Mucosa of stomach (tissue), 1 donor: Measurements from ENCODE around the gene RAPGEF1.
"Not testable (repeated sequence)": the region's sequence is repeated elsewhere in the genome, so short reads cannot be mapped to it uniquely, and the experiment has no call there.

Source experiments
- H3K27me3 ChIP-seq: one replicate; pipeline ENCODE4 v1.7.0; 2013; ENCODE audit warnings: mild to moderate bottlenecking, low read length; ENCODE audit not compliant: control insufficient read depth, insufficient read depth
- H3K36me3 ChIP-seq: one replicate; pipeline ENCODE4 v1.7.0; 2013; ENCODE audit warnings: low read length; ENCODE audit not compliant: control insufficient read depth, insufficient read depth
- H3K4me1 ChIP-seq: one replicate; pipeline ENCODE4 v1.7.0; 2013; ENCODE audit warnings: mild to moderate bottlenecking, low read length; ENCODE audit not compliant: control insufficient read depth, insufficient read depth
- H3K4me3 ChIP-seq: one replicate; pipeline ENCODE4 v1.7.0; 2013; ENCODE audit warnings: low read length
- H3K9ac ChIP-seq: one replicate; pipeline ENCODE4 v1.7.0; 2013; ENCODE audit warnings: mild to moderate bottlenecking, low read length, moderate library complexity
- H3K9me3 ChIP-seq: one replicate; pipeline ENCODE4 v1.7.0; 2013; ENCODE audit warnings: mild to moderate bottlenecking, low read length, moderate library complexity; ENCODE audit not compliant: control insufficient read depth
- donor health status: Pancreatic carcinoma.

RAPGEF1 gene

GRCh38 chr9:131764568-131764967 is 24.7 kb upstream of the RAPGEF1 start:
- Histone ChIP-seq H3K9me3 (no peaks in the 10 kb centered on the region), H3K4me3 (no peak overlapping the region), H3K9ac (no peak overlapping the region), H3K4me1 (no peaks in the 10 kb centered on the region), H3K27me3 (peaks cover 3% of the 10 kb centered on the region), H3K36me3 (no peaks in the 10 kb centered on the region)

GRCh38 chr9:131762356-131762932 is 22.6 kb upstream of the RAPGEF1 start:
- Histone ChIP-seq H3K27me3 (peaks cover 3% of the 10 kb centered on the region), H3K9ac (no peak overlapping the region), H3K9me3 (no peaks in the 10 kb centered on the region), H3K4me3 (no peak overlapping the region), H3K36me3 (no peaks in the 10 kb centered on the region), H3K4me1 (no peaks in the 10 kb centered on the region)

- Histone ChIP-seq H3K9ac (no peak overlapping the region), H3K9me3 (no peaks in the 10 kb centered on the region), H3K36me3 (no peaks in the 10 kb centered on the region), H3K27me3 (peaks cover 8% of the 10 kb centered on the region), H3K4me3 (no peak overlapping the region), H3K4me1 (no peaks in the 10 kb centered on the region)
These were observed 19.3 kb upstream of the RAPGEF1 start for GRCh38 chr9:131759017-131759647.

- Histone ChIP-seq H3K9me3 (no peaks in the 10 kb centered on the region), H3K4me1 (no peaks in the 10 kb centered on the region), H3K4me3 (no peak overlapping the region), H3K27me3 (peaks cover 8% of the 10 kb centered on the region), H3K9ac (no peak overlapping the region), H3K36me3 (no peaks in the 10 kb centered on the region)
These were observed 17.7 kb upstream of the RAPGEF1 start for GRCh38 chr9:131757549-131757948.

GRCh38 chr9:131755541-131756198 is 15.8 kb upstream of the RAPGEF1 start:
- Histone ChIP-seq H3K9ac (no peak overlapping the region), H3K4me3 (no peak overlapping the region), H3K4me1 (no peaks in the 10 kb centered on the region), H3K27me3 (peaks cover 8% of the 10 kb centered on the region), H3K36me3 (no peaks in the 10 kb centered on the region), H3K9me3 (no peaks in the 10 kb centered on the region)

- Histone ChIP-seq H3K27me3 (peaks cover 10% of the 10 kb centered on the region), H3K4me1 (no peaks in the 10 kb centered on the region), H3K36me3 (no peaks in the 10 kb centered on the region), H3K4me3 (no peak overlapping the region), H3K9me3 (no peaks in the 10 kb centered on the region), H3K9ac (no peak overlapping the region)
These were observed 15.0 kb upstream of the RAPGEF1 start for GRCh38 chr9:131754846-131755245.

- not testable (repeated sequence) for H3K36me3 ChIP-seq, H3K9me3 ChIP-seq, H3K4me1 ChIP-seq, H3K4me3 ChIP-seq, H3K9ac ChIP-seq
- H3K27me3 ChIP-seq = peaks cover 10% of the 10 kb centered on the region
These were observed 13.9 kb upstream of the RAPGEF1 start for GRCh38 chr9:131753751-131754150.

- H3K9me3 ChIP-seq = no peaks in the 10 kb centered on the region
- no peaks in the 10 kb centered on the region for H3K4me1 ChIP-seq
- H3K27me3 ChIP-seq = peaks cover 10% of the 10 kb centered on the region
- H3K4me3 ChIP-seq = no peak overlapping the region
- H3K9ac ChIP-seq = no peak overlapping the region
- H3K36me3 ChIP-seq = no peaks in the 10 kb centered on the region
These were observed 12.5 kb upstream of the RAPGEF1 start for GRCh38 chr9:131752231-131752884.

- Histone ChIP-seq H3K9me3 (no peaks in the 10 kb centered on the region), H3K9ac (no peak overlapping the region), H3K36me3 (no peaks in the 10 kb centered on the region), H3K4me3 (no peak overlapping the region), H3K4me1 (peaks cover 15% of the 10 kb centered on the region), H3K27me3 (peaks cover 2% of the 10 kb centered on the region)
These were observed 8.6 kb upstream of the RAPGEF1 start for GRCh38 chr9:131748411-131748955.

- peaks cover 2% of the 10 kb centered on the region for H3K27me3 ChIP-seq
- no peaks in the 10 kb centered on the region for H3K9me3 ChIP-seq
- no peaks in the 10 kb centered on the region for H3K36me3 ChIP-seq
- peaks cover 15% of the 10 kb centered on the region for H3K4me1 ChIP-seq
- H3K4me3 ChIP-seq = no peak overlapping the region
- no peak overlapping the region for H3K9ac ChIP-seq
These were observed 7.5 kb upstream of the RAPGEF1 start for GRCh38 chr9:131747352-131747751.

- H3K9ac ChIP-seq = no peak overlapping the region
- H3K9me3 ChIP-seq = no peaks in the 10 kb centered on the region
- H3K27me3 ChIP-seq = peaks cover 2% of the 10 kb centered on the region
- H3K4me1 ChIP-seq = peaks cover 15% of the 10 kb centered on the region
- H3K36me3 ChIP-seq = no peaks in the 10 kb centered on the region
- no peak overlapping the region for H3K4me3 ChIP-seq
These were observed 5.7 kb upstream of the RAPGEF1 start for GRCh38 chr9:131745610-131746009.

- Histone ChIP-seq H3K27me3 (no peaks in the 10 kb centered on the region), H3K36me3 (no peaks in the 10 kb centered on the region), H3K9ac (no peak overlapping the region), H3K4me1 (peaks cover 19% of the 10 kb centered on the region), H3K9me3 (no peaks in the 10 kb centered on the region), H3K4me3 (no peak overlapping the region)
These were observed 4.9 kb upstream of the RAPGEF1 start for GRCh38 chr9:131744720-131745201.
